HG03521 (cell line): ENCODE data around the gene TERT.

Source experiments
- ATAC-seq: cut with Tn5 transposase; IDR thresholded peaks from one replicate; pipeline ENCODE4 v1.9.1; 2021; ENCODE audit warnings: mild to moderate bottlenecking, moderate library complexity; ENCODE audit not compliant: unreplicated experiment

Gene TERT

GRCh38 chr5:1265026-1265425 is 29.8 kb downstream of the TERT start:
- no peak for ATAC-seq

DNA sequence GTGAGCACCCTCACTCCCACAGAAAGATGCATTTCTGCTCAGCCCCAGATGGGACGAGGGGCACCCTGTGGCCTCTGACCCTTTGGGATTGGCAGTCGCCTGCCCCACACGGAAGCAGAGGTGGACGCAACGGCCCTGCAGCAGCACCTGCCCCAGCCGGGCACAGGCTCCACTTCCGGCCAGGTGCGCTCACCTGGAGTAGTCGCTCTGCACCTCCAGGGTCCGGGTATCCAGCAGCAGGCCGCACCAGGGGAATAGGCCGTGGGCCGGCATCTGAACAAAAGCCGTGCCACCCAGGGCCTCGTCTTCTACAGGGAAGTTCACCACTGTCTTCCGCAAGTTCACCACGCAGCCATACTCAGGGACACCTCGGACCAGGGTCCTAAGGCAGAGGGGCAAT is 30.7 kb downstream of the TERT start:
- no peak for ATAC-seq

DNA sequence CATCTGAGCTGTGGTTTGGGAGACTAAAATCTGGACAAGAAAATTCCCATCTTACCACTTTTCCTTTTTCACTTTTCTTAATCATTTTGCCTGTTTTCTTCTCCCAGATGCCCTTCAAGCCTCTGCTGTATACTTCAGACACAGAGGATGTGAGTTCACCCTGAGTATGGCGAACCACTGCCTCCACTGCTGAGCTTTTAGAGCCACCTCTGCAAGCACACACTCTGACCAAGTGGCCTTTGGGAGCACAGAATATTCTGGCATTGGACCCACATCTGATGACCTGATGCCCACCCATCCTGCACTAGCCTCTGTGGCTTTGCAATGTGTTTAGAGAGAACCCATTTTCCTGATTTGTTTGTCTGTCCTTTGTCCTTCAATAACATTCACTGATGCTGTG is 32.5 kb downstream of the TERT start:
- no peak for ATAC-seq

- ATAC-seq = no peak
These were observed 33.2 kb downstream of the TERT start for GRCh38 chr5:1261643-1262042.

DNA sequence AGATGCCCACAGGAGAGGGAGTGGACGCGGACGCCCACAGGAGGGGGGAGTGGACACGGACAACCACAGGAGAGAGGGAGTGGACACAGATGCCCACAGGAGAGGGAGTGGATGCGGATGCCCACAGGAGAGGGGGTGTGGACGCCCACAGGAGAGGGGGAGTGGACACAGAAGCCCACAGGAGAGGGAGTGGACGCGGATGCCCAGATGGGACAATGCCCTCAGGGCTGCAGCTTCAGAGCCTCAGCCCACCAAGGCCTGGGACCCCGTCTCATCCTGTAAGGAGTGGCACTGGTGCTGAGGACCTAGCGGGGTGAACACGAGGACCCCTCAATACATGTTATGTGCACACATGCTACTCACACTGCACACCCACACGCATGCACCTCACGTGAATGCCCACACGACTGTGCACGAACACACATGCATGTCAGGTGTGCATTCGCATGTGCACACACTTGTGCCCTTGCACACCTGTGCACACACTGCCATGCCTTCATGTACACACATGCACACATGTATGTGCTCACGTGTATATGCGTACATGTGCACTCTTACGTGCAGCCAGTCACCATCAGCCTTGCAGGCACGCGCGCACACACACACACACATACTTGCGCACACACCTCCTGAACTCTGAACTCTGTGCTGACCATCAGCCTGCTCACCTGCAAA is 34.9 kb downstream of the TERT start:
- ATAC-seq = no peak

- ATAC-seq = no peak
These were observed 37.0 kb downstream of the TERT start for GRCh38 chr5:1257841-1258240.

GRCh38 chr5:1257363-1257762 is 37.5 kb downstream of the TERT start:
- no peak for ATAC-seq

DNA sequence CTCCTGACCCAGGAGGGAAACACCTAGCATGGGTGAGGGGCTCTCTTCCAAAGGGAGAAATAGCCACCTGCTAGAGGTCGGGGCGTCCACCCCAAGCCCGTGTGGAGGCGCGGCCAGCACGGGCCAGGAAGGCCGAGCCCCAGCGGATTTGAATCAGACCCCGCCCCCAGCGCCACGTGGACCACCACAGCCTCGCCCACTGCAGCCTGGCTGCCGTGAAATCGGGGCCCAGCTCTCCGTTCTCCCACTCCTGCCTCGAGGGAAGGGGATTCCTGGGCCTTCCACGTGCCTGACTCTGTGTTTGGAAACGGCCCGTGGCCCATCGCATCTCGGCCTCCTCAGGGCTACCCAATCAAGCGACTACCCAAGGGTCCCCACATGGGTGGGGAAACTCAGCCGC is 38.1 kb downstream of the TERT start:
- ATAC-seq = no peak

DNA sequence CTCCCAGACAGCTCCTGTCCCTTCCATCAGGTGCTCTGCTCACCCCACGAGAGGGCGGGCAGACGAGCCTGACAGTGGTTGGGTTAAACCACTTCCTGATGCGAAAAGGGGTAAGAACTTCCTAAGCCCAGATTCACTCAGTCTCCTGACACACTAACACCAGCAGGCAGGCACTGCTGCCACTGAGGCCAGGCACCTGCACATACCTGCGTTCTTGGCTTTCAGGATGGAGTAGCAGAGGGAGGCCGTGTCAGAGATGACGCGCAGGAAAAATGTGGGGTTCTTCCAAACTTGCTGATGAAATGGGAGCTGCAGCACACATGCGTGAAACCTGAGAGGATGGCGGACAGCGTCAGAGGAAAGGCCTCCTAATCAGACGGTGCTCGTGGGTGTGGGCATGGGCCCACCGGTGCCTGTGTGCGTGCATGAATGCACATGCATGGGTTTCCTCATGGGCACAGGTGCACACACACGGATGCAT is 39.7 kb downstream of the TERT start:
- ATAC-seq = no peak

DNA sequence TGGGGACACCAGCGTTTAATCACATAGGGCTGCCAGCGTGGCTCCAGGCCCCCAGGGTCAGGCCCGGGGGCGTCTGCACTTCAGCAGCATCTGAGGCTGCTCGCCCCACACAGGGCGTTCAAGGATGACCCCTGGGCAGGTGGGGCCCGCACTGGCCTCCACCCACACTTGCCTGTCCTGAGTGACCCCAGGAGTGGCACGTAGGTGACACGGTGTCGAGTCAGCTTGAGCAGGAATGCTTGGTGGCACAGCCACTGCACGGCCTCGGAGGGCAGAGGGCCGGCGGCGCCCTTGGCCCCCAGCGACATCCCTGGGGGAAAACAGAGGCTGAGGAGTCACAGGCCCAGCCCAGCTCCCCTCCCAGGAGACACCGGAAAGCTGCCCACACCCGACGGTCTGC is 40.7 kb downstream of the TERT start:
- no peak for ATAC-seq

- ATAC-seq = no peak
These were observed 41.3 kb downstream of the TERT start for GRCh38 chr5:1253456-1254105.

GRCh38 chr5:1252681-1253080 is 42.2 kb downstream of the TERT start:
- ATAC-seq = no peak

GRCh38 chr5:1251678-1252580 is 42.9 kb downstream of the TERT start:
- no peak for ATAC-seq

GRCh38 chr5:1249366-1250280 is 45.2 kb downstream of the TERT start:
- ATAC-seq = no peak

DNA sequence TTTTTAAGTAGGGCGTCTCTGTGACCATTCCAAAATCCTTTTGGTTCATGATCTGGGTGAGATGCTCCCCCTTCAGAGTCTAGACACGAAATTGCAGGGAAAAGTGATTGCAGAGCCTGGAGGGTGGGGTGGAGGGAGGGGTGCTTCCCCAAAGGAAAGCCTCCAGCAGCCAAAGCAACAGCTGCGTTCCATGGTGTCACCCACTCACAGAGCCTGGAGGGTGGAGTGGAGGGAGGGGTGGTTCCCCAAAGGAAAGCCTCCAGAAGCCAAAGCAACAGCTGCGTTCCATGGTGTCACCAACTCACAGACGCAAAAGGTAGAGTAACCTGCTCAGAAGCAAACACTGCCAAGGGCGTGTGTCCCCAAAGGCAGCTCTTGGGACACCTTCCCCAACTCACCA is 47.1 kb downstream of the TERT start:
- no peak for ATAC-seq

- no peak for ATAC-seq
These were observed 48.0 kb downstream of the TERT start for GRCh38 chr5:1246711-1247431.

- no peak for ATAC-seq
These were observed 48.8 kb downstream of the TERT start for GRCh38 chr5:1245905-1246576.

DNA sequence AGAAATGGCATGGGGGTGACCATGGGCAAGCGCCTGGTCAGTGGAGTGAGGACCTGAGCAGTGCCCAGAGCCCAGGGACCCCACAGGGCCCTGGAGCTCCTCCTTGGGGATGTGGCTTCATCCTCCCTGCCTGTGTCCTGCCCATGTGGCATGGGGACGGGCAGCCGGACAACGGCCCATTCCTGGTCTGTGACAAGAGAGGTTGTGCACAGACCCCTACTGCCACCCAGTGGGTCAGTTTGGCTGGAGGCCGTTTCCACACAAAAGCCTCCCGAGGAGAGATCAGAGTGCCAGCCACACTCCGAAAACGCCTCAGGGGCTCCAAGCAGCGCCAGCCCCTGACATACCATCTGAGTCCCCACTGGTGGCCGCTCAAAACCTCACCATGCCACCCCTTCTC is 49.9 kb downstream of the TERT start:
- no peak for ATAC-seq

DNA sequence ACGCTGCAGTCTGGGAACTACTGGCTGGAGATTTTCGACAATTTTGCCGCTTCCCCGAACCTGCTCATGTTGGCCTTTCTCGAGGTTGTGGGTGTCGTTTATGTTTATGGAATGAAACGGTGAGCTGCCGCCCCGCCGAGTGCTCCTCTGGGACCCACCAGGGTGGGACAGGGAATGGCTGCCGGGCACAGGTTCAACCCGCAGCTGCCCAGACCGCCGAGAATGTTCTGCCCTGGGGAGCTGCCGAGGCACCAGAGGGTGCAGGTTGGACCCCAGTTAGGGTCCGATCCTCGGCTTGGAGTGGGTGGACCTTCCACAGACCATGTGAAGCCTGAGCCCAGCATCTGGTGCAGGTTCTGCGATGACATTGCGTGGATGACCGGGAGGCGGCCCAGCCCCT is 50.6 kb downstream of the TERT start:
- no peak for ATAC-seq
